GM18519 (cell line): ENCODE results near the gene PIGM.
"Not testable (repeated sequence)": the region's sequence is repeated elsewhere in the genome, so short reads cannot be mapped to it uniquely, and the experiment has no call there.

ENCODE experiments used
- ATAC-seq: cut with Tn5 transposase; IDR thresholded peaks from one replicate; pipeline ENCODE4 v1.9.1; 2021; ENCODE audit warnings: mild to moderate bottlenecking, moderate library complexity; ENCODE audit not compliant: unreplicated experiment, low FRiP score

Gene PIGM

GRCh38 chr1:160061369-160062229 lies 29.8 kb upstream of the PIGM start:
- ATAC-seq, result no peak

- ATAC-seq, result no peak
These were observed 26.3 kb upstream of the PIGM start for GRCh38 chr1:160058087-160058486.

- no peak for ATAC-seq
These were observed 24.9 kb upstream of the PIGM start for GRCh38 chr1:160056648-160057169.

DNA sequence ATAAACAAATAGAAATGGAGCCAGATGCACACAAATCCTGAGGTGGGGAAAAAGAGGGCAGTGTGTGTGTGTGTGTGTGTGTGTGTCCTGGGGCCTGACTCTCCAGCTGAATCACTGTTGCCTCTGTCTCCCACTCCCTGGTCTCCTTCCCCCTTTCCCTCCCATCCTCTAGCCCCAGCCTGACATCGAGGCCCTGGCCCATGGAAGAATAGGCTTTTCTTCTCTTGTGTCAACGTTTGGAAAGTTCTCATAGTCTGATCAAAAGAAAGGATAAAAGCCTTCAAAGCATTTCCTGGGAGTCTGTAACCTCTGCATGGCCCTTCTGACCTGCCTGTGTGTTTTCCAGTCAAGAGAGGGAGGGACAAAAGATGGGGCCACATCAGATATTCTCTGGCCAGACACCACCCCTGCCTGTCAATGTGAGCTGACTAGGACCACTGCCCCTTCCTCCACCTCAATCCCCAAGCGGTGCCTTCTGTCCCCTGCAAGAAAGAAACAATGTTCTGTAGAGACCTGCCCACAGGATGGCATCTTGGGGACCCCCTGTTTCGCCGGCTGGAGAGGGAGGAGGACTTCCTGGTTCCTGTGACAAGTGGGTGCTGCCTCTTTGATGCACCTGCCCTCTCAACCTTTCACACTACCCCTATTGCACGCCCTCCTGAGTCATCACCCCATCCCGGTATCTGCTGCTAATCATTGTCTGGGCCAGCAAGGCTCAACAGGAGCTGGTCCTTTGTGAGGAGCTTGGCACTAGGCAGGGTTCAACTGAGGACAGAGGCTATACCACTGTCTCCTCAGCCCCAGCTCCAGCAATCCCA lies 22.0 kb upstream of the PIGM start:
- ATAC-seq, result no peak

- ATAC-seq, result no peak
These were observed 21.1 kb upstream of the PIGM start for GRCh38 chr1:160052936-160053335.

DNA sequence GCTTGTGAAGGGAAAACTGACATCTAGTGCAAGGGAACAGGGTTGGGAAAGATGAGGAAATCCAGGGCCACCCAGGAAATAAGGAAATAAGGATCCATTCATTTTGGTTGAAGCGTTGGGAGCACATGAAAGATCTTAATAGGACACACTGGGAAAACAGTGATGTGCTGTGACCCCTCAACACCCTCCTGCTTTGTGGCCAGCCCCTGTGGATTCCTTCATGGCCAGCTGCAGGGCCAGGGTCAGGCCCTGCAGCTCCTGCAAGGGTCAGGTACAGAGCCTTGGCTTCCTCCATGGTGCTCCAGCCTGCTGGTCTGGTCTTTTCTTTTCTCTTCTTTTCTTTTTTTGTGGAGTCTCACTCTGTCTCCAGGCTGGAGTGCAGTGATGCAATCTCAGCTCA lies 18.8 kb upstream of the PIGM start:
- ATAC-seq, result no peak

- ATAC-seq, result not testable (repeated sequence)
These were observed 18.4 kb upstream of the PIGM start for GRCh38 chr1:160050182-160050581.

DNA sequence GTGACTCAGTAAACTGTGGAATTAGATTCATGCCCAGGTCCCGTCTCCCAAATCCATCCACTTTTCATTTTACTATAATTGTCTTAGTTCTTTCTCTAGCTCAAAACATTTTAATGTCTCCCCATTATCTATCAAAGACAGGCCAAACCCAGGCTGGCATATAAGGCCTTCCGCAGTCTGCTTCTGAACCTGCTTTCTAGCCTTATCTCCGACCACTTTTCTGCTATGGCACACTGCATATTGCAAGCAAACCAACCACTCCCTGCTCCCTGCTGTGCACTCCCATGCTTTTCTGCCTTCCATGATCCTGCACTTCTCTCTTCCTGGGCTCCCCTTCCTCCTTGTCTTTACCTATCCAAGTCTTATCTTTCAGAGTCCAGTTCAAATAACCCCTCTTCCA lies 17.3 kb upstream of the PIGM start:
- no peak for ATAC-seq

DNA sequence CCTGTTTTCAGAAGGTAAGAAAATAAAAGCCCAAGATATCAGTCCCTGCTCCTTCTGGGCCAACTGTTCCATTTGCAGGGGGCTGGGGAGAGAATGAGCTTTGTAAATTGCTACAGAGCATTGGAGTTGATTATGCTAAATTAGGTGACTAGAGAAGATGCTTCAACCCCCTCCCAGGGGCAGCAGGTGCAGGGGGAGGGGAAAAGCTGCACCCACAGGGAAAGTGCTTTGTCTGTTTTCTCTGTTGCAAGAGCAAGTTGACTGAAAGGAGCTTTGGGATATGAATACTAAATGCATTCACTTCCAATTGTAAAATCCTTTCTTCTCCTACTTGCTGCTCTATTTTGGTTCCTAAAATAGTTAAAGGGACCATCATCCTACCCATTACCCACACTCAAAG lies 16.5 kb upstream of the PIGM start:
- no peak for ATAC-seq

GRCh38 chr1:160047111-160047991 lies 15.6 kb upstream of the PIGM start:
- ATAC-seq, result no peak

DNA sequence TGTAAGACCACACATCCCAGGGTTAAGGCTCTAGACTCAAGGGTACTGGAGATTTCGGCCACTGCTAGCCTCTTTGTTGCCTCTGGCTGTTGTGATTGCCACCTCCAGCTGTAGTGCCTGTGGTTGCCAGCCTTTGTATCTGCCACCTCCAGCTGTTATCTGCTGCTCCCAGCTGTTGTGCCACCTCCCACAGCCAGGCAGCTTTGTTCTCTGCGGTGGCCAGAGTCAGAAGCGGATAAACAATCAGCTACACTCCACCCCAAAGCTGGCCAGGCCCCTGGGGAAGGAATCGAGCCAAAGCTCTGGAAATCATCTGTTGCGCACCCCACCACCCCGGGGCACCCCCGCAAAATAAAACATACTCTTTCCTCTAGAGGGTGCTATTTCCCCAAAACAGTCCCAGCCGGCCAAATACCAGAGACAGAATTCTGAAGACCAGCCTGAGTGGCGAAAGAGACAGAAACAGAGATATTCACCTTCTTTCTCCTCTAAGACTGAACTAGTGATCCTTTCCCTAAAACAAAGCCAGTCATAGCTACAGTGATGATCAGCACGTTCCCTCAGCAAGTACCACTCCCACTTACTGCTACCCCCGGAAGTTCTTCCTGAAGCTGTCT lies 14.8 kb upstream of the PIGM start:
- no peak for ATAC-seq

DNA sequence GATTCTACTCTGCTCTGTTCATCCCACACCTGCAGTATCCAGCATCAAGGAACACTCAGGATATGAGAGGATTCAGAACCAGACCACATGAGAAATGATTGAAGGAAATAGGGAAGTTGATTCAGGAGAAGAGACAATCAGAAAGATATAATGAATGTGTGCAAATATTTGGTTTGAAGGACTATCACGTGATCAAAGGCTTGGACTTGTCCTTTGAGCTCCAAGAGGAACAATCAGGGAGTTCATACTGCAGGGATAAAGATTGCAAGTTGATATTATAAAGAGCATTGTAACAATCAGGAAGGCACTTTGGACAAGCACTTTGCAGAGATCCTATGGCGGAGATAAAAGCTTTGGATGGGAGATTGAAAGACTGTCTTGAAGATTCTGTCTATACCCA lies 13.9 kb upstream of the PIGM start:
- no peak for ATAC-seq

DNA sequence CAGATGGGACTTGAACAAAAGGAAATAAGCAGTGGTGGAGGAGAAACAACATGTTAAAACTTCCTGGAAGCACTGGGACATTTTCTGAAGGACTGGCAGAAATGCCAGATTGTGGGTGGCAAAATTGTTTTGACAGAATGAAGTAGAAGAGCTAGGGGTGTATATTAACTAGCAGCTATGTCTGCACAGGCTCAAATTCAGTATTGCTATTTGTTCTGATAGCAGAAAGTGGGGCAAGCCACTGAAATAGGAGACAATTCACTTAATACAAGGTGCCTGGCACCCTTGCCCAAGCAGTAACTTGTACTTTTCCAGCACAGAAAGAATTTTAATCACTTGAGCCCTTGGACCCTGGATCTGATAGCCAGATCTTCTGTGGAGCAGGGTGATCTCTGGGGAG lies 11.8 kb upstream of the PIGM start:
- no peak for ATAC-seq

GRCh38 chr1:160040476-160040875 lies 8.7 kb upstream of the PIGM start:
- ATAC-seq, result no peak

GRCh38 chr1:160032165-160032820 lies 503 bp upstream of the PIGM start:
- ATAC-seq, result no peak

DNA sequence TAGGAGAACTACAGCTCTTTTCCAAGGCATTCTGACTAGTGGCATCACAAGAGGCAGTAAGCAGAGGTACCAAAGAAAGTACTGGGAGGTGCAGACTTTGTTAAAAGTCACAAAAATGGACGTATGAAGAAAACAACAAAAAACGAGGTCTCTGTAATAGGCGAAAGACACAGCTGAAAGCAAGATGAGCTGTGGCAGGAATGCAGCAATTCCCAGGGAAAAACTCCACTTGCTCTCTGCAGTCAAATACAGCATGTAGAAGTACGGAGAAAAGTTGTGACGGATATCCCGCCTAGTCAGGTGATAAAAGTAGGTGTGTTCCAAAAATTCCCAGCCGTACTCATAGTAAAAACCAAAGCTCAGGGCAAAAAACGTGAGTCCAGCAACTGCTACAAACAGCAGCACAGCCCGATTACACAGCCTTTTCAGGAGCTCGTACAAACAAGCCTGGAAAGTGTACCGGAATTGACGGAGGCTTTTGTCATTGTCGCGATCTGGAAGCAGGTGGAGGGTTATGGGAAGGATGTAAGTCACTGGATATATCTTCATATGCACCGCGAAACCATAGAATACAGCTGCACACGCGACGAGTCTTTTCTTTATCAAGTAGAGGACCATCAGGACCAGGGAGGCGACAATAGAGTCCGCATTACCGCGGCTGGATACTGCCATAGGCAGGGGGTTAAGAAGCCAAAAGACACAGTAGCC lies 979 bp downstream of the PIGM start:
- ATAC-seq, result no peak

DNA sequence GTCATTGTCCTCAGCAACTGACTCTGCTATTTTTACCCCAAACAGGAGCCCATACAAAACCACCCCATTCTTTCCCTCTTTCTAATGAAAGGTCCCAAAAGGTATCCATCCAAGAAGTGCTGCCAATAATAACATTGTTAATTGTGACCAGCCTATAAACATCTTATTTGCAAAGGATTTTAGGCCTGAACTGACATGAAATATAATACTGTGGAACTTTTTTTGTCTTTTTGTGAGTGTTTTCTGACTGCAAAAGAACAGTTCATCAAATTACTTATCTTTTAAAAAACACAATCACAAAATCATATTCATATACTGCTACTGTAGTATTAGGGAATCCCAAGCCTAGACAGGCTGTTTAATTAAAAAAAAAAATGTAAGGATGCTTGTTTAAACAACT lies 3.4 kb downstream of the PIGM start:
- ATAC-seq, result no peak

DNA sequence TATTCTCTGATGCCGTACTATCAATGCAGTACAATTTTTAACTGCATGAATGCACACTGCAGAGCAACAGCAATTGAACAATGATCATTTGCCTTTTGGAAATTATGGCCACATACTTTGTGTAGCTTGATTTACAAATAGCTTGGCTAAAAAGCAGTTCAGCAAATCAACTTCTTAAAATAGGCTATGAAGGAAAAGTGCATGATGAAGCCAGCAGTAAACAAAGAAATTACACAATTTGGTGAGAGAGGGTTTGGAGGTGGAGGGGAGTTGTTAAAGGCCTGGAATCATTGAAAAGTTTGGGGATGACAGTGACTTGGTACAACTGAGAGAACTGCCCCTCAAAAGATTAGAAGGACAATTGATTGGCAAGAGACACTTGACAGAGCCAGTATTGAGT lies 6.5 kb downstream of the PIGM start:
- no peak for ATAC-seq
